ENCODE measurements around the gene ATF6B.

Gene ATF6B

DNA sequence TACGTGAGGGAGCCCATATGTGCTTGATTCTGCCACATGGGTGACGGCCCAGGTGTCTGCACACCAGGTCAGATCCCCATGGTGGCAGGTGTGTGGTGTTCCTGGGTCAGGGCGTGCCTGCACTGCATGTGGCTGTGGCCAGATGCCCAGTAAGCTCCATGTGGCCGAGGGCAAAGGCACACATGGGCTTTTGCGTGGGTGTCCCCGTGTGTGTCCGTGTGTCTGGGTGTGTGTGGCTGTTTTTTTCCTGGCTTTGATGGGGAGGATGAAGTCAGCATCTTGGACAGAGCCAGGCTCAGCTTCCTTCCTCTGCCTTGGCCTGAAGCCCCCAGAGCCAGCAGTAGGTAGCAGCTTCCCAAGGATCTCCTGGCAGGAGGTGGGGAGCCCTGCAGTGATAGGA is 17.4 kb downstream of the ATF6B start:
- Histone ChIP-seq H3K9me3 (ENCODE audit: insufficient read depth, low read length) (no peaks in the 10 kb centered on the region), H3K4me2 (ENCODE audit: low read length) (no peak overlapping the region), H3K4me3 (ENCODE audit: low read length) (no peak overlapping the region), H3K27ac (ENCODE audit: low read length) (no peak overlapping the region), H4K20me1 (ENCODE audit: insufficient read depth, low read length) (no peaks in the 10 kb centered on the region), H2AFZ (ENCODE audit: low read depth, low read length) (no peak overlapping the region), H3K36me3 (replicated peaks; ENCODE audit: low read depth, low read length) (no peaks in the 10 kb centered on the region), H3K9ac (ENCODE audit: low read length) (no peak overlapping the region), H3K27me3 (ENCODE audit: low read depth, low read length) (no peaks in the 10 kb centered on the region), H3K79me2 (ENCODE audit: low read length) (no peaks in the 10 kb centered on the region), H3K4me1 (ENCODE audit: low read length) (no peaks in the 10 kb centered on the region)
- TF ChIP-seq, protein P1, sequence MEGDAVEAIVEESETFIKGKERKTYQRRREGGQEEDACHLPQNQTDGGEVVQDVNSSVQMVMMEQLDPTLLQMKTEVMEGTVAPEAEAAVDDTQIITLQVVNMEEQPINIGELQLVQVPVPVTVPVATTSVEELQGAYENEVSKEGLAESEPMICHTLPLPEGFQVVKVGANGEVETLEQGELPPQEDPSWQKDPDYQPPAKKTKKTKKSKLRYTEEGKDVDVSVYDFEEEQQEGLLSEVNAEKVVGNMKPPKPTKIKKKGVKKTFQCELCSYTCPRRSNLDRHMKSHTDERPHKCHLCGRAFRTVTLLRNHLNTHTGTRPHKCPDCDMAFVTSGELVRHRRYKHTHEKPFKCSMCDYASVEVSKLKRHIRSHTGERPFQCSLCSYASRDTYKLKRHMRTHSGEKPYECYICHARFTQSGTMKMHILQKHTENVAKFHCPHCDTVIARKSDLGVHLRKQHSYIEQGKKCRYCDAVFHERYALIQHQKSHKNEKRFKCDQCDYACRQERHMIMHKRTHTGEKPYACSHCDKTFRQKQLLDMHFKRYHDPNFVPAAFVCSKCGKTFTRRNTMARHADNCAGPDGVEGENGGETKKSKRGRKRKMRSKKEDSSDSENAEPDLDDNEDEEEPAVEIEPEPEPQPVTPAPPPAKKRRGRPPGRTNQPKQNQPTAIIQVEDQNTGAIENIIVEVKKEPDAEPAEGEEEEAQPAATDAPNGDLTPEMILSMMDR (IDR thresholded peaks at IDR 0.05; ENCODE audit: low read depth, low read length), result no peak
- no peak for TF ChIP-seq EZH2phosphoT487 (IDR thresholded peaks at IDR 0.05; ENCODE audit: low read depth)

DNA sequence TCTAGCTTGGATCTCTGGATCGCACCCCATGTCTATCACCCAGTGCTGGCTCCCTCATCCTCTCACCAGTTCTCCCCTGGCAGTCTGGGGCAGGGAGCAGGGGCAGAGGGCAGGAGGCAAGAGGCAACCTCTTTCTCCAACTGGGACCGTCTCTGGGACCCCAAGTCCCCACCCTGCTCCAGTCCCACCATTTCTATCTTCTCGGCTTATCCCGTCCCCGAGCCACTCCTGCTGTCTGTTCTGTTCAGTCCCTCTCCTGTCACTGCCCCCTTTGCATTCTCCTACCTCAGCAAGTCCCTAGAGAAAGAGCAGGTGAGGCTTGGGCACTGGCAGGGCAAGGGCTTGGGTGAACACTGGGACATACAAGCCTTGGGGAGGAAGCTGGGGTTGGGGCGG is 18.3 kb downstream of the ATF6B start:
- no peaks in the 10 kb centered on the region for H3K36me3 ChIP-seq (replicated peaks; ENCODE audit: low read depth, low read length)
- no peak overlapping the region for H3K27ac ChIP-seq (ENCODE audit: low read length)
- H3K4me1 ChIP-seq (ENCODE audit: low read length), result no peaks in the 10 kb centered on the region
- no peak overlapping the region for H3K9ac ChIP-seq (ENCODE audit: low read length)
- no peak overlapping the region for H3K4me2 ChIP-seq (ENCODE audit: low read length)
- no peaks in the 10 kb centered on the region for H3K79me2 ChIP-seq (ENCODE audit: low read length)
- no peak overlapping the region for H3K4me3 ChIP-seq (ENCODE audit: low read length)
- H4K20me1 ChIP-seq (ENCODE audit: insufficient read depth, low read length), result no peaks in the 10 kb centered on the region
- TF ChIP-seq, protein P1 (IDR thresholded peaks at IDR 0.05; ENCODE audit: low read depth, low read length), result no peak
- no peak for TF ChIP-seq EZH2phosphoT487 (IDR thresholded peaks at IDR 0.05; ENCODE audit: low read depth)
- no peak overlapping the region for H2AFZ ChIP-seq (ENCODE audit: low read depth, low read length)
- no peaks in the 10 kb centered on the region for H3K9me3 ChIP-seq (ENCODE audit: insufficient read depth, low read length)
- H3K27me3 ChIP-seq (ENCODE audit: low read depth, low read length), result no peaks in the 10 kb centered on the region

DNA sequence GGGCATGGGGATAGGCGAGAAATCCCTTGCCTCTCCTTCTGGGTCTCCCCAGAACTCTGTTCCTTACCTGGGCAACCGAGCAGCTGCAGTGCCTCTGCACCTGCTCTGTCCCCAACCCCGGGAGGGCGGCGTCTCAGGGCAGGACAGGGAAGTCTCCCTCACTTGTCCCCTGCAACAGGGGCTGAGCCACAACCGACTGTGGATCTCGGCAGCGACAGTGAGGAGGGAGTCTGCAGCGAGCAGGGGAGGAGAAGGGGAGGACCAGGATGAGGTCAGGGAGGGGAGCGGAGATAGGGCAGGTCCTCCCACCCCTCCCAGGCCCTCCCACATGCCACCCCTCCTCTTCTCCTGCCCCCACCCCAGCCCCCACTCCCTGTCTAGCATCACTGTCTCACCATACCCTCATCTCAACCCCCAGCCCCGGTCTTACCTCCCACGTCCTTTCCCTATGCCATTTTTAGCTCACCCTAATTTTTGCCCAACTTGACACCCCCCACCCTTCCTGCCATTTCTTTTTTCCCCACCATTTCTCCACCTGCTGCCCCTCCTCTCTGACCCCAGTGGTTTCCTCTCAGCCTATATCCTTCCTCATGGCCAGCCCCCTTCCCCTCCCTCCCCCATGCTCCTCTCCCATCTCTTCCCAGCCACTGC is 18.8 kb downstream of the ATF6B start, which contains the start of gene TNXB:
TNXB (minus strand) TSS at position 225 of the 651 bp plus-strand sequence. CDS start 11,140 bp downstream, outside the sequence.
- TF ChIP-seq, protein P1 (IDR thresholded peaks at IDR 0.05; ENCODE audit: low read depth, low read length), result no peak
- no peak for TF ChIP-seq EZH2phosphoT487 (IDR thresholded peaks at IDR 0.05; ENCODE audit: low read depth)
- Histone ChIP-seq H3K27me3 (ENCODE audit: low read depth, low read length) (no peaks in the 10 kb centered on the region), H3K4me1 (ENCODE audit: low read length) (no peaks in the 10 kb centered on the region), H3K27ac (ENCODE audit: low read length) (no peak within 1 kb of the TSS), H3K9ac (ENCODE audit: low read length) (no peak within 1 kb of the TSS), H3K4me2 (ENCODE audit: low read length) (no peak within 1 kb of the TSS), H3K9me3 (ENCODE audit: insufficient read depth, low read length) (no peaks in the 10 kb centered on the region), H3K4me3 (ENCODE audit: low read length) (no peak within 1 kb of the TSS), H3K36me3 (replicated peaks; ENCODE audit: low read depth, low read length) (no peaks in the 10 kb centered on the region), H2AFZ (ENCODE audit: low read depth, low read length) (no peak within 1 kb of the TSS), H3K79me2 (ENCODE audit: low read length) (no peaks in the 10 kb centered on the region), H4K20me1 (ENCODE audit: insufficient read depth, low read length) (no peaks in the 10 kb centered on the region)

DNA sequence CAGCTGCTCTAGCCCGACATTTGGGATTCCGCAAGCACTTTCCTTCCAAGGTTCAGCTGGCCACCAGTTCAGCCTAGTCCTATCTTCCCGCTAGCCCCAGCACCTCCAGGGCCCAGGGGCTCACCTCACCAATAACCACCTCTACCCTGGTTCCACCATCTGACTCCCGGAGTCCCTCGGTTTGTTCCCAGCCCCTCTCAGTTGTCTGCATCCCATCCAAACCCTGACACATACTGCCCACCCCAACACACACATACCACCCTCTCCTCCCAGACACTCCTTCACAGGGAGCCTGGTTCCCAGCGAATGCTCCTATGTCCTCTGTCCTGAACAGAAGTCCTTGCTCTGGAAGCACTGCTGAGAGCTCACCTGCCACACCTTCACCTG is 19.3 kb downstream of the ATF6B start:
- Histone ChIP-seq H4K20me1 (ENCODE audit: insufficient read depth, low read length) (no peaks in the 10 kb centered on the region), H3K4me2 (ENCODE audit: low read length) (no peak overlapping the region), H3K79me2 (ENCODE audit: low read length) (no peaks in the 10 kb centered on the region), H3K36me3 (replicated peaks; ENCODE audit: low read depth, low read length) (no peaks in the 10 kb centered on the region), H3K4me1 (ENCODE audit: low read length) (no peaks in the 10 kb centered on the region), H2AFZ (ENCODE audit: low read depth, low read length) (no peak overlapping the region), H3K4me3 (ENCODE audit: low read length) (no peak overlapping the region), H3K9me3 (ENCODE audit: insufficient read depth, low read length) (no peaks in the 10 kb centered on the region), H3K27ac (ENCODE audit: low read length) (no peak overlapping the region), H3K9ac (ENCODE audit: low read length) (no peak overlapping the region), H3K27me3 (ENCODE audit: low read depth, low read length) (no peaks in the 10 kb centered on the region)
- TF ChIP-seq, protein P1 (IDR thresholded peaks at IDR 0.05; ENCODE audit: low read depth, low read length), result no peak
- TF ChIP-seq EZH2phosphoT487 (IDR thresholded peaks at IDR 0.05; ENCODE audit: low read depth), result no peak
